SKM-1 treated with dmso at 0.1 percent for 144 hours (cell line): ENCODE results near the gene RAP1GAP2.
"Not testable (repeated sequence)": the region's sequence is repeated elsewhere in the genome, so short reads cannot be mapped to it uniquely, and the experiment has no call there.

Experiments used
- DNase-seq: peaks from one replicate; lab custom pipeline; 2025; ENCODE audit not compliant: unreplicated experiment; lab: John Stamatoyannopoulos, UW

Gene RAP1GAP2

GRCh38 chr17:3015890-3016289 is 219.7 kb downstream of the RAP1GAP2 start:
- DNase-seq, result no peak

GRCh38 chr17:3017936-3018335 is 221.7 kb downstream of the RAP1GAP2 start:
- no peak for DNase-seq

DNA sequence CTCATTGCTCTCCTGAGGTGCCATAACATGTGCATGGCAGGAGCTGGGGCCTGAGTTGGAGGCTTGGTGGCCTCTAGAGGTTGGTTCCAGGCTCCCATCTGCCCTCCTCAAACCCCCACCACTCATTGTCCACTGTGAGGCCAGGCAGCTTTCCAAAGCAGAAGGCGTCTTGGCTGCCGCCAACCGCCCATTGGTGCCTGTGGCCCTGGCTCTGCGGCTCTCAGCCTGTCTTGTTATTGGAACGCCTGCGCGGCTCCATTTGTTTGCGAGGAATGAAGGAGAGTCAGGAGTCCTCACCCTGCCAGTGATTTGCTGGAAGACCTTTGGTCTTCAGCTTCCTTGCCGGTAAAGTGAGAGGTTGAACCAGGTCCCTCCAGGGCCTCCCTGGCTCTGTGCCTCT is 223.5 kb downstream of the RAP1GAP2 start:
- no peak for DNase-seq

DNA sequence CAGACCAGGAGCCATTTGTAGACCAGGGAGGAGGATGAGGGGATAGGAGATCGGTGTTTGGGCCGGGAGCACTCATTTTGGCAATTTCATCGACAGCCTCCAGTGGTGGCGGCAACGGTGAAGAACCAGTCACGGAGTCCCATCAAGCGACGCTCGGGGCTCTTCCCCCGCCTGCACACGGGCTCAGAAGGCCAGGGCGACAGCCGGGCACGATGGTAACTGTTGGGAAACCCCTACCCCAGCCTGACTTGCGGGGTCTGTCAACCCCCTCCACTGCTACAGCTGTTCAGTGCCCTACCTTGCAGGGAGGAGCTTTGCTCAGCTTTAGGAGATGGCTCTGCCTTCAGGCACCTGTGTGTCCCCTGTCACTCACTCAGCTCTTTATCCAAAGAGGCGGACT is 224.1 kb downstream of the RAP1GAP2 start:
- DNase-seq, result no peak

GRCh38 chr17:3022197-3022596 is 226.0 kb downstream of the RAP1GAP2 start:
- DNase-seq, result no peak

- DNase-seq, result no peak
Observed at GRCh38 chr17:3024346-3024745, 228.1 kb downstream of the RAP1GAP2 start.

GRCh38 chr17:3025421-3026124 is 229.3 kb downstream of the RAP1GAP2 start:
- DNase-seq, result no peak

DNA sequence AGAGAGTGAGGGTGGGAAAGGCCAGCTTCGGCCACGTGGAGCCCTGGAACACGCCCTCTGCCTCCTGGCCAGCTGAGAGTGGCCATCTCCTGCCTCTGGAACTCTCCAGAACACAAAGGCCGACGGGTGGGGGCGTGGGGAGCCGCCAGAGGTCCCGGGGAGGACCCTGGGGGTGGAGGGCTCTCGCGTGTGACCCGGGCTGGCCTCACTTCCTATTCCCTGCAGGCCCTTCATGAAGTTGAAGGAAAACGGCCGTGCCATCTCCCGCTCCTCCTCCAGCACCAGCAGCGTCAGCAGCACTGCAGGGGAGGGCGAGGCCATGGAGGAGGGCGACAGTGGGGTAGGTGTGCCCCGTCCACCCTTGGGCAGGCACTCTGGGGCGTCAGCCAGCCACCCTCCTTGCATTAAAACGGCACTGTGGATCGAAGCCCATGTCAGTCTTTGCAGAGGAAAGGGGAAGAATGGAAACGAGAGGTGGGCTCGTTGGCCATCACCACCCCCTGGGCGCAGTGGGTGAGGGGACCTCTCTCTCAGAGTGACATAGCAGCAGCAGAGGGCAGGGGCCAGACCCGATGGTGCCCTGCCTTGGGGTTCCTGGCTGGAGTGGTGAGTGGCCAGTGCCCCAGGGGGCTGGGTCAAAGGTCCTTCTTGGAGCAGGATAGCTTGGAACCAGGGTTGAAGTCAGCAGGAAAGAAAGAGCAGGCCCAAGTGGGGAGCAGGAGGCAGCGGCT is 230.1 kb downstream of the RAP1GAP2 start:
- DNase-seq, result no peak

DNA sequence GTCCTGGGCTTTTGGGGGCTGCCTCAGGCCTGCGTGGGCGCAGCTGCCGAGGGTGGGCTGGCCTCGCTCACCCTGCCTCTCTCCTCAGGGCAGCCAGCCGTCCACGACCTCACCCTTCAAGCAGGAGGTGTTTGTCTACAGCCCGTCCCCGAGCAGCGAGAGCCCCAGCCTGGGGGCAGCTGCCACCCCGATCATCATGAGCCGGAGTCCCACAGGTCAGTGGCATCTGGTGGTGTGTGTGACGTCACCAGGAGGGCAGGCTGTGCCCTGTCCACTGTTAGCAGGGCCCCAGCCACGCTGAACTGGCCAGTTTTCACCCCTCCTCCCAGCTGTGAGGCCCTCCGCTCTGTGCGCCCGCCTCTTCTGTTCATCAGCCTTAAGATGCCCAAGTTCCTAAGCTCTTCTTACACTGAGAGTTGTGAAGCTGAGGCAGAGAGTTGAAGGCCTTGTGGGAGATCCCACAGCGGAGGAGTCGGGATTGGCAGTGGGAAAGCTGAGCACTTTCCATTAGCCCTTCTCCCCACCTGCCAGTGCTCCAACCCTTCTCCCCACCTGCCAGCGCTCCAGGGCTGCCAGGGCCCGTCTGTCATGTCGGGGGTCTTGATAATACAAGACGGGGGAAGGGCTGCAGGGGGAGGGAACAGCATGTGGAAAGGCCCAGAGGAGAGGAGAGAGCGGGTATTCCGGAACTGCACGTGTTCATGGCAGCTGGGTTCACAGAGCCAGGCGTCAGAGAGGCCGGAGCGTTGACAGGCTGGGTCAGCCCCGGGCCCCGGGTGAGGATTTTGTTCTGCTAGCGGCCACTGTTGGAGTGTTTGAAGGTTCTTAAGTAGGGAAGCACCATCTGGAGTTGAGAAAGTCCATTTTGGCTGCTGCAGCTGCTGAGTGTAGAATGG is 230.9 kb downstream of the RAP1GAP2 start:
- DNase-seq, result no peak

DNA sequence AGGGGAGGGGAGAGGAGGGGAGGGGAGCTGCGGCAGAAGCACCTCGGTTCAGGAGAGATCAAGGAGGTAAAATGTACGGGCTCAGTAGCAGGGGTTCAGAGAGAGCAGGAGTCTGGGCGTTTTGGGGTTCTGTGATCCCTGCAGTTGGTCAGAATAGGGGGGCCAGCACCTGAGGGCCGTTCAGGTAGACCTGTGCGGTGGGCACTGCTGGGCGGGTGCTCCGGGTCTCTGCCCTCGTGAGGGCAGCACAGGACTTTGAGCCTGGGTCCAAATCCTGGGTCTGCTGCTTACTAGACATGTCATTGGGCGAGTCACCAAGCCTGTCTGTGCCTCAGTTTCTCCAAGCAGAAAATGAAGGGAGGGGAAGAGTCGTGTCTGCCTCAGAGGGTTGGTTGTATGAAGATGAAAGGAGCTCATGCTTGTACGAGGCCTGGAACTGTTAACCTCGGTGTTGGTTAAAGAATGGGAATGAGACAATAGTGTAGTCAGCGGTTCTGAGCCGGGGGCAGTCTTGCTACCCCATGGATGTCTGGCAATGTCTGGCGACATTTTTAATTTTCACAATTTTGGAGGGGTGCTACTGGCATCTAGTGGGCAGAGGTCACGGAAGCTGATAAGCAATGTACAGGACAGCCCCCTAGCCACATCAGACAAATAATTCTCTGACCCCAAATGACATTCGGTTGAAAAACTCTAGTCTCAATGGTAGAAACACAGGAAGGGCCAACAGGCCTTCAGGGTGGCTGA is 231.7 kb downstream of the RAP1GAP2 start:
- DNase-seq, result no peak

DNA sequence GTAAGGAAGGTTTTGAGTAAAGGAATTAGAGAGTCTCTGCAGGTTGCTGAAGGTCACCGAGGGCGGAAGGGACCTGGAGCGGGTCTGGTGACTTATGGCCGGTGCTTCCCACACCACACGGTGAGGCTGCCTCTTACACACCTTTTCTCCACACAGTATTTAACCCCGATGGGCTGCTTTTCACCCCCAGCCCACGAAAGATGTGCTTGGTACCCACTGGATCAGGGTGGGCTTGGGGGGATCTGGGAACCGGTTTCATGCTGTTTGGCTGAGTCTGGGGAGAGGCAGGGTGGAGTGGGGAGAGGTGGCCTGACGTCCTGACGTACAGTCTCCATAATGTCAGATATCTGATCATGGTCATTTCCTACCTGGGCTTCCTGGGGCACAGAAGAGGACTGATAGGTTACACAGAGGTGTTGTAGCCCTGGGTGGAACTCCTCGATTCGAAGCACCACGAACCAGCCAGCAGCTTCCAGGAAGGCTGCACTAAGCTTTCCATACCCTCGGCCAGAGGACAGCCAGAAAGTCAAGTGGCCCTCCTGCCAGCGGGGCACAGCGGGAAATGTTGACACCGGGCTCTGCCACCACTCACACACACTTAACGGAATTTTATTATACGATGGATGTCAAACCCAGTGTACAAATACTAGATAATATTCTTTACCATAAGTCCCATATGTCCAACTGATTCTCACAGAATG is 233.1 kb downstream of the RAP1GAP2 start:
- DNase-seq, result no peak

GRCh38 chr17:3030096-3030495 is 233.9 kb downstream of the RAP1GAP2 start:
- no peak for DNase-seq

DNA sequence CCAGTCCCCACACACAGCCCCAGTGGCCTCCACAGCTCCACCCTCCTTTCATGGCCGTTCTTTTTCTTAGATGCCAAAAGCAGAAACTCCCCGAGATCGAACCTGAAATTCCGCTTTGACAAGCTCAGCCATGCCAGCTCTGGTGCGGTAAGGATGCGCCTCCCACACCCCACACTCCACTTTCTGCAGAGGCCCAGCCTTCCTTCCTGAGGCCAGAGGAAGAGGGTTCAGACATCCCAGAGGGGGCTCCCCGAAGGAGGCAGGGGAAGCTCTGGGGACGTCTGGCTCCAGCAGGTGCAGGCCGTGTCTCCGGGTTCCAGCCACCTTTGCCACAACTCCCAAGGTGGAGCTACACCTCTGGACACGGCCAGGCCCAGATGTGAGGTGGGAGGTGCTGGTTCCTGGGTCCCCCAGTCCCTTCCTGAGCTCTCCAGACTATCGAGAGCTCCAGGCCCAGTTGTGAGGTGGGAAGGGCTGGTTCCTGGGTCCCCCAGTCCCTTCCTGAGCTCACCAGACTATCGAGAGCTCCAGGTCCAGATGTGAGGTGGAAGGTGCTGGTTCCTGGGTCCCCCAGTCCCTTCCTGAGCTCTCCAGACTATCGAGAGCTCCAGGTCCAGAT is 234.7 kb downstream of the RAP1GAP2 start:
- not testable (repeated sequence) for DNase-seq

DNA sequence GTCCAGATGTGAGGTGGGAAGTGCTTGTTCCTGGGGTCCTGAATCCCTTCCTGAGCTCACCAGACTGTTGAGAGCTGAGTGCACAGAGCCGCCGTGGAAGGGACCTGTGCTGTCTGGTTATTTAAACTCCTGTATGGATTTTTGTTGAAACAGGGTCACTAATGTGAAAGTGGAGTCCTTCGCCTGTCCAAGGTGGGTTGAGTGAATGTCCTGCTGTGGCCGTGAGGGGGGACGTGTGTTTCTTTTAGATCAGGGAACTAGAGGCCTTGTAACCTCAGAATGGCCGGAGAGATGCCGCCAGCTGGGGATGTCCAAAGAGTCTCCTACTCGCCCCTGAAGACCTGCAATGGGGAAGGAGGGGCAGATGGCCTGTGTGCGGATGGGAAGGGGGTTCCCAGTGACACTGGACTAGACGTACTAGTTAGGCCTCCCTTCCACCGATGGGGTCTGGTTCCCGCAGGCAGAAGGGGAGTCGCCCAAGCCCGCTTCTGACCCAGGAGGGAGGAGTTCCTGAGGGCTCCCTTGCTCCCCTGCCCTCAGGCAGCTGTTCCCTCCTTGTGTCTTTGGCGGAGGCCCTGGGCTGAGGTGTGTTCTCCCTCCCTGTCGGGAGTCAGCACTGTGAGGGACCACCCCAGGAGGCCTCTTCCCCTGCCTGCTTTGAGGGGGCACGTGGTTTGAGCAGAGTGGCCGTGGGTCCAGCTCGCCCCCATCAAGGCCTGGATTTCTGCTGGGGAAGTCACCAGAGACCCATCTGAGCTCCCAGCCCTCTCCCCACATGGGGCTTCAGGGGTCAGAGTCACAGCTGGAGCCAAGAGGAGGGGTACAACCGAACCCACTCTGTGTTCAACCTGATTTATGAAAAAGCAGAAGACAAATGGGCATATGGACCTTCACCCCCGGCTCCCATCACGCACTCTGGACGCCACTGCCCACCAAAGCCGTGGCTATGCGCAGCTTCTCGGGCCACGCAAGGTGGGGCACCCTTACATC is 236.3 kb downstream of the RAP1GAP2 start:
- no peak for DNase-seq

DNA sequence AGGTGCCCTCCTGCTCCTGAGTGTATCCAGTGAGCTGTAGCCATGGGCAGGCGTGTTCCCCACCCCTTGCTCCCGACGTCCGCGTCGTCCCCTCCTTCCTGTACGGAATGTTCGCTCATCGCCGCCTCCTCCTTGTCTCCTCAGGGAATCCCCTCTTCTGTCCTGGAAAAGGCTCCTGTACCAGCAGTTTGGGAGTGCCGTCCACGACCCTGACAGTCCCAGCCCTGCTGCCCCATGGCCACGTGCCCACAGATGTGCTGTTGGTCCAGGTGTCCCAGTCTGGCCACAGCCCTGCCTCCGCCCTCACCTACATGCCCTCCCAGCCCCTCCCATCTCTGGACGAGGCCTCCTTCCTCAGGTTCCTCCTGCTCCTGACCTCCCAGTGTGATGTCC is 237.0 kb downstream of the RAP1GAP2 start:
- DNase-seq, result no peak

DNA sequence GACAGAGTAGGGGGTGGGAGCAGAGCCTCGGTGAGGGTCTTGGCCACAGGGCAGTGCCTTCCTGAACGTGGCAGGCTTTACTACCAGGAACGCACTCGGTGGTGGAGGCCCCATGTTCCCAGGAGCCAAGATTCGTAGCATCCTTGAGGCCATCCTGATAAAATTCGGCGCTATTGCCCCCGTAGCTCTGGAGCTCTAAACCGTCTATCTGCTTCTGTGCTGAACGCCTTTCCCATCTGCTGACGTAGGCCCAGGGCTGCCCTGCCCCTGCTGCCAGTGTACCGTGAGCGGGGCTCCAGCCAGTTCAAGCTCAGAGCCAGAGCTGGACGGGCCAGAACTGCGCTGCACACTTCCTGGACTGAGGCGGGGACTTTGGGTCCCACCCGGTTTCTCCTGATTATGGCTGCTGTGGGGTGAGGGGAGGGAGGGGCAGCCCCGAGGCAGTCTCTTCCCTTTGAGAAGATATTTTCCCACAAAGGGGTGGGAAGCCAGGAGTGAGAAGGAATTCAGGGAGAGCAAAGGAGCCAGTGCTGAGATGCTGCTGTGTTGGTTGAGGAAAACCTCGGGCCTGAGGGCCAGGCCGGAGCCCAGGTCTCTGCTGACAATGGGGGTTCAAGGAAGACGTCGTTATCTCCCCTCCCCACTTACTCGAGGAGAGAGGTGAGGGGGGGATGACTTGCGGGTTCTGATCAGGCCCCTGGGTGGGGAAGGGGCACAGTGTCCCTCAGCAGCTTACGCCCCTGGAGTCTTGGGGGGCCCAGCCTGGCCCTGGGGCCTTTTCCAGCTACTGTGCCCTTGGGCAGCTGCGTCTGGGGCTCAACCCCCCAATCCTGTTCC is 237.7 kb downstream of the RAP1GAP2 start:
- DNase-seq, result no peak

DNA sequence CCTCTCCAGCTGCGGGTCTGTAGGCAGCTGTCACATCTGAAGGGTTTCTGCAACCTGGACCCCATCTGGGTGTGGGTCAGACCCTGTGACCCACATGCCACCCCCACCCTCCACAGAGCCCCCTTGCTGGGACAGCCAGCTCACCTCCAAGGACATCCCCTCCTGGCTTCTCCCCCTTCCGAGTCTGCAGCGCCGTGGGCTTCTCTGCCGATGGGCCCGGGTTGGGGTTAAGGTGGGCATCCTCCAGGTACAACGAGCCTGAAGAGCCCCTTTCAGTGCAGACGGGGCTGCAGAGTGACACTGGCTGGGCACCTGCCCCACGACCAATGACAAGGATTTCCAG is 238.3 kb downstream of the RAP1GAP2 start:
- no peak for DNase-seq
